Thyroid gland (tissue), 4 donors: ENCODE data around the gene HYAL1. TPM values are rescaled to one million over a fixed set of nuclear protein-coding genes. Genes with fewer than 3 reads are reported as not detected.
A peak's percentile ranks its signal among the peaks of the same experiment; 100 is the strongest.

Experiments
- DNase-seq, 2 donors: peaks; one replicate each; pipeline ENCODE4 v3.0.0-alpha.2; 2019
- H3K27ac ChIP-seq, 3 donors: fragments of 200-600 bp; sonication (generic); 1 replicate in 2 of 3; 2 replicates in 1 of 3; pipeline ENCODE4 v1.5.1; 2016 to 2019; ENCODE audit warnings: mild to moderate bottlenecking in 1 of 3, moderate library complexity in 1 of 3
- H3K27me3 ChIP-seq: fragments of 200-600 bp; sonication (generic); one replicate; pipeline ENCODE4 v1.5.1; 2019
- H3K36me3 ChIP-seq, 2 donors: fragments of 200-600 bp; sonication (generic); one replicate each; pipeline ENCODE4 v1.5.1; 2016 to 2019
- H3K4me1 ChIP-seq, 2 donors: fragments of 200-600 bp; sonication (generic); one replicate each; pipeline ENCODE4 v1.5.1; 2017 to 2019
- H3K4me3 ChIP-seq, 3 donors: fragments of 200-600 bp; sonication (generic); replicated peaks in 1 of 3; 1 replicate in 2 of 3; 2 replicates in 1 of 3; pipeline ENCODE4 v1.5.1; 2016; ENCODE audit warnings: mild to moderate bottlenecking in 1 of 3
- H3K9me3 ChIP-seq: fragments of 200-600 bp; sonication (generic); one replicate; pipeline ENCODE4 v1.5.1; 2017
- POLR2A ChIP-seq, 2 donors: fragments of 450-650 bp; IDR thresholded peaks; one replicate each; pipeline ENCODE4 v1.6.1; 2017; ENCODE audit warnings: antibody characterized with exemption in 2 of 2, mild to moderate bottlenecking in 2 of 2, moderate library complexity in 1 of 2
- WGBS, 2 donors: methylation state at CpG; one replicate each; pipeline ENCODE4 v1.1.5; 2017; 5-methylcytosine and 5-hydroxymethylcytosine counted together
- intact Hi-C: fragments of 100-400 bp; cut with DNase I; formaldehyde crosslinking; loops from one replicate; pipeline ENCODE4 v1.15.1; 2023
- total RNA-seq, 4 donors: library from RNA; depleted of rRNA; stranded (reverse); fragments of >200 nt; gene quantifications; one replicate each; pipeline ENCODE4 v1.2.3, GENCODE V29; 2016
- TF ChIP-seq, protein P1 (sequence below), 6 experiments: fragments of 200-600 bp in 3 of 6; fragments of 450-650 bp in 3 of 6; sonication (generic) in 3 of 6; IDR thresholded peaks; one replicate each; pipeline ENCODE4 v1.5.1; 2016 to 2019; ENCODE audit warnings: antibody characterized with exemption in 6 of 6, mild to moderate bottlenecking in 2 of 6, inconsistent platforms in 1 of 6, moderate library complexity in 1 of 6

HYAL1 gene
- total RNA-seq, 4 donors from 2014 or later, result 5.8 to 13.8 (median 9.7) TPM

DNA sequence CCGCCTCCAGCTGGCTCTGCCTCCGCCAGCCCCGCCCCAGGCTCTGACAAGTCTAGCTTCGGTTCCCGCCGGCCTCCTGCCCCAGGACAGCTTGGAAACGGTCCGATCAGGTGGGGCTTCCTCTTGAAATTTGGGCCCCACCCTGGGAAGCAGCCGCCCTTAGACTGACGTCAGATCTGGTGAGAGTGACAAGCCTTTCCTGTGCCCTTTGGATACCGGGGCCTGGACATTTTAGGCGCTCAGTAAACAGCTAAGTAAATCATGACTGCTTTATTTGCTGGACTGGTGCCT lies 3.8 kb downstream of the HYAL1 start:
- H3K9me3 ChIP-seq, result no peaks in the 10 kb centered on the region
- H3K27me3 ChIP-seq, result no peaks in the 10 kb centered on the region
- H3K36me3 ChIP-seq, result no peaks in the 10 kb centered on the region
- TF ChIP-seq POLR2A (IDR thresholded peaks at IDR 0.05), result no peak
- TF ChIP-seq, protein P1, sequence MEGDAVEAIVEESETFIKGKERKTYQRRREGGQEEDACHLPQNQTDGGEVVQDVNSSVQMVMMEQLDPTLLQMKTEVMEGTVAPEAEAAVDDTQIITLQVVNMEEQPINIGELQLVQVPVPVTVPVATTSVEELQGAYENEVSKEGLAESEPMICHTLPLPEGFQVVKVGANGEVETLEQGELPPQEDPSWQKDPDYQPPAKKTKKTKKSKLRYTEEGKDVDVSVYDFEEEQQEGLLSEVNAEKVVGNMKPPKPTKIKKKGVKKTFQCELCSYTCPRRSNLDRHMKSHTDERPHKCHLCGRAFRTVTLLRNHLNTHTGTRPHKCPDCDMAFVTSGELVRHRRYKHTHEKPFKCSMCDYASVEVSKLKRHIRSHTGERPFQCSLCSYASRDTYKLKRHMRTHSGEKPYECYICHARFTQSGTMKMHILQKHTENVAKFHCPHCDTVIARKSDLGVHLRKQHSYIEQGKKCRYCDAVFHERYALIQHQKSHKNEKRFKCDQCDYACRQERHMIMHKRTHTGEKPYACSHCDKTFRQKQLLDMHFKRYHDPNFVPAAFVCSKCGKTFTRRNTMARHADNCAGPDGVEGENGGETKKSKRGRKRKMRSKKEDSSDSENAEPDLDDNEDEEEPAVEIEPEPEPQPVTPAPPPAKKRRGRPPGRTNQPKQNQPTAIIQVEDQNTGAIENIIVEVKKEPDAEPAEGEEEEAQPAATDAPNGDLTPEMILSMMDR (IDR thresholded peaks at IDR 0.05), result no peak
- no peak for DNase-seq
- peak overlapping the region; percentile 48 to 88 (median 77) for H3K27ac ChIP-seq
- 2 to 3% methylated on average over 9 to 12 of the region's 12 CpGs for WGBS, 2 donors
- intact Hi-C loops, result no loop called here
- peak overlapping the region in 2 of 3 donors; percentile 8 to 57 for H3K4me3 ChIP-seq
- peaks cover 22 to 35% of the 10 kb centered on the region in 2 donors for H3K4me1 ChIP-seq

DNA sequence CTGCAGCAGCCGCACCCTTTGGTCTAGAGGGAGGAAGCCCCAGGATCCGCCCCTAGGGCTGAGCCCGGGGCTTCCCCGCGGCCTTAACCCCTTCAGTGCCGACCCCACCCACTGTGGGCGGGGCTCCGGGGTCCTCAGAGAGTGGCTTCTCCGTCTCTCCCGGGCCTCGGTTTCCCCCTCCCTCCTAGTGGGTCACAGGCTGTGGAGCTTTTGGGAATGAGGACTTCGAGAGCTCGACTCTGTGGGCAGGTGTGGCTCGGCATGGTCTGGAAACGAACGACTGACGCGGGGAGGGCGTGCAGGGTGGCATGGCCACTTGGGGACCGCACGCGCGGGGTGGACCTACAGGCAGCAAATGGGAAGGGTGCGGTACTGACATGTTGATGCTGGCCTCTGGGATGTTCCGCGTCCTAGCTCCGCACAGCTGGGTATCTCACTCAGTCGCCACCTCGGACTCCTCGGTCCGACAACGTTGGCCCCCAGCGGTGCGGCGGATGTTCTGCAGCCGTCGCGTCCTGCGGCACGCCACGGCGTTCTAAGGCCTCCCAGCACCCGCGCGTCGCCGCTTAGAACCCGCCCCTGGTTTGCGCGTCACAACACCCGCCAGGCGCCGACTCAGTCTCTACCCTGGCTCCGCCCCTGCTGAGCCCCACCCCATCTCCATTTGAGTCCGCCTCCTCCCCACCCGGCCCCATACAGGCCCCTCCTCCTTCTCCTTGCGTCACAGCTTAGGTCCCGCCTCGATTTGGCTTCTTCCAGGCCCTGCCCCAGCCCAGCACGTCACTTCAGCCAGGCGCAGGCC lies 4.3 kb downstream of the HYAL1 start, which contains the start of the genes HYAL3 and NAA80:
Gene HYAL3 (minus strand): TSS at position 570 of the 802 bp plus-strand sequence. CDS start 3,803 bp downstream, outside the sequence.
Gene NAA80 (minus strand): TSS at position 570 of the 802 bp plus-strand sequence. CDS start 1,942 bp downstream, outside the sequence.
- Histone ChIP-seq H3K4me1 (peaks cover 22 to 35% of the 10 kb centered on the region in 2 donors), H3K4me3 (peak within 1 kb of the TSS; percentile 32 to 68 (median 57)), H3K9me3 (no peaks in the 10 kb centered on the region), H3K27me3 (no peaks in the 10 kb centered on the region), H3K27ac (peak within 1 kb of the TSS; percentile 65 to 88 (median 88)), H3K36me3 (no peaks in the 10 kb centered on the region)
- peak; percentile 99 for DNase-seq
- TF ChIP-seq, protein P1 (IDR thresholded peaks at IDR 0.05), result peak in 5 of 6 experiments; percentile 14 to 49 (median 43)
- peak; percentile 59 to 93 for TF ChIP-seq POLR2A (IDR thresholded peaks at IDR 0.05)
- intact Hi-C loops, result no loop called here
- 0 to 1% methylated on average over 21 to 34 of the region's 61 CpGs for WGBS, 2 donors

DNA sequence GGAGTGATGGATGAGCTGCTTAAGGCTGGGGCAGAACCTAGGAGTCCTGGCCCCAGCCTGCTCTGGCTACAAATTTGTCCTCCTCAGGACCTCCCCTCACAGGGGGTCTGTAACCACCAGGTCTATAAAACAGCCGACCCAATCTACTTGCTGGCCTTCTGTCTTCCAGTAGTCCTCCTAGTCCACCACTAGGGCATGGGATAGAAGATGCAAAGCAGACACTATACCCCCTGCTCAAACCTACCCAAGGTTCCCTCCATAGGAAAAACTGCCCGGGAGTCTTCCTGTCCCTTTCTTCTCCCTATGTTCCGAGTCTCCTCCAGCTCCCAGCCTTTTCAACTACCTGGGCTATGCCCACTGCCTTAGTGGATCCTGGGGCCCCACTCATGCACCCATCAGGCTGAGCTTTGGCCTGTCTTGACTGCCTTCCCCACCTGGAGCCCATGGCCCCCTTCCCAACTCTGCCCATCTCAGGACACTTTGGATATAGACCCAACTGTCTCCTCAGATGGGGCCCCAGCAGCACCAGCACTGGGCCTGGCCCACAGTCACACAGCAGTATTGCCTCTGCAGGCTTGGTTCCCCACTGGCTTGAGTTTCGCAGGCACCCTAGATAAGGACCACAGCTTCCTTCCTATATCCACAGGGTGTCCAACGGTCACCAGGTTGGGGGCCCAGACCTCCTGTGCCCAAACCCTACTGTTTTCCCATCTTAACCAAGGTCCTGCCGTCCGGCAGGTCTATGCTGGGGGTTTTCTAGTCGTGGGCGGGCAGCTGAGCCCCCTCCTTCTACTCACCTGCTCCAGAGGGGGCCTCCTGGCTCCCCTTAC lies 5.3 kb downstream of the HYAL1 start:
- H3K9me3 ChIP-seq, result no peaks in the 10 kb centered on the region
- no peaks in the 10 kb centered on the region for H3K36me3 ChIP-seq
- peak overlapping the region in 2 of 3 donors; percentile 12 to 68 for H3K4me3 ChIP-seq
- WGBS, 2 donors, result 55 to 67% methylated on average over 6 to 9 of the region's 9 CpGs
- intact Hi-C loops, result no loop called here
- H3K4me1 ChIP-seq, result peaks cover 19 to 31% of the 10 kb centered on the region in 2 donors
- no peaks in the 10 kb centered on the region for H3K27me3 ChIP-seq
- TF ChIP-seq, protein P1 (IDR thresholded peaks at IDR 0.05), result no peak
- TF ChIP-seq POLR2A (IDR thresholded peaks at IDR 0.05), result no peak
- DNase-seq, result no peak
- H3K27ac ChIP-seq, result peak overlapping the region; percentile 65 to 88 (median 84)

DNA sequence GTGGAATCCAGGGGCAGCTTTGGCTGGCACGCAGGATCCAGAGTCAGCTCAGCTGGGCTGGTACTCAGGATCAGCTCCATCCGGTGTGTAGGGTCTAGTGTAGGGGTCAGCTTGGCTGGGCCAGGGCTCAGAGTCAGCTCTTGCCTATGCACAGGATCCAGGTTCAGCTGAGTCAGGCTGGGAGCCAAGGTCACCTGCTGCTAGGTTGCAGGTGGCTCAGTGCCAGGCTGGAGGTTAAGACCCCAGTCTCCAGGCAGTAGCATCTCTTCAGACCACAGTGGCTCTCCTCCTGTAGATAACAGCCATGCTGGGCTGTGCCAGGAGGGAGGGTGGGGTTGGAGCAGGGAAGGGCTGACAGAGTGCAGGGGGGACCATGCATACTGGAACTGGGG lies 6.0 kb downstream of the HYAL1 start:
- no peak overlapping the region for H3K27ac ChIP-seq

More for the DNA sequence above, 6.0 kb downstream of the HYAL1 start:
- DNase-seq, result no peak
- no peak for TF ChIP-seq POLR2A (IDR thresholded peaks at IDR 0.05)
- TF ChIP-seq, protein P1 (IDR thresholded peaks at IDR 0.05), result no peak
- 100% methylated on average over 2 of the region's 2 CpGs; no CpG with 5 or more reads in 1 of the 2 donors for WGBS, 2 donors
- Histone ChIP-seq H3K9me3 (no peaks in the 10 kb centered on the region), H3K27me3 (no peaks in the 10 kb centered on the region), H3K4me3 (no peak overlapping the region), H3K36me3 (no peaks in the 10 kb centered on the region), H3K4me1 (peaks cover 25 to 37% of the 10 kb centered on the region in 2 donors)
- intact Hi-C loops, result no loop called here
